ENCODE data around the gene NUF2. TPM values are rescaled to one million over a fixed set of nuclear protein-coding genes. Genes with fewer than 3 reads are reported as not detected.

The NUF2 gene
- total RNA-seq, 2 donors from 2014 or later: 0.20 to 0.74 TPM

- no peak for TF ChIP-seq CTCF (IDR thresholded peaks at IDR 0.05)
- no peaks in the 10 kb centered on the region for H3K9me3 ChIP-seq
- no peak for DNase-seq (ENCODE audit: low spot score)
- H3K4me3 ChIP-seq: no peak overlapping the region
- H3K27ac ChIP-seq: no peak overlapping the region
- no peaks in the 10 kb centered on the region for H3K4me1 ChIP-seq
- no peaks in the 10 kb centered on the region for H3K27me3 ChIP-seq
- no peaks in the 10 kb centered on the region for H3K36me3 ChIP-seq
Observed at GRCh38 chr1:163399976-163400601, 78.3 kb downstream of the NUF2 start.

GRCh38 chr1:163401211-163401610, 79.5 kb downstream of the NUF2 start:
- no peaks in the 10 kb centered on the region for H3K36me3 ChIP-seq
- no peak overlapping the region for H3K4me3 ChIP-seq
- DNase-seq (ENCODE audit: low spot score): no peak
- TF ChIP-seq CTCF (IDR thresholded peaks at IDR 0.05): no peak
- no peaks in the 10 kb centered on the region for H3K27me3 ChIP-seq
- no peaks in the 10 kb centered on the region for H3K4me1 ChIP-seq
- H3K9me3 ChIP-seq: no peaks in the 10 kb centered on the region
- no peak overlapping the region for H3K27ac ChIP-seq

Other genes starting within 250 kb of the NUF2 start
- gene RGS5, start 119.0 kb upstream of the NUF2 start, total RNA-seq: 100 to 1,000 TPM in 1 of 2 donors, 10 to 100 TPM in 1; 43.5 to 381 TPM

All from right atrium auricular region (tissue), 2 donors.